ENCODE data around the gene CD300A.

The CD300A gene

GRCh38 chr17:74441537-74441936, 24.9 kb upstream of the CD300A start:
- no peak for DNase-seq

GRCh38 chr17:74442291-74442669, 24.2 kb upstream of the CD300A start:
- no peak for DNase-seq

GRCh38 chr17:74442670-74443515, 23.5 kb upstream of the CD300A start:
- DNase-seq: no peak

- DNase-seq: no peak
Measured at GRCh38 chr17:74443516-74444296, 22.7 kb upstream of the CD300A start.

GRCh38 chr17:74444406-74444805, 22.0 kb upstream of the CD300A start:
- DNase-seq: no peak

GRCh38 chr17:74445158-74445557, 21.3 kb upstream of the CD300A start:
- DNase-seq: no peak

- no peak for DNase-seq
Measured at GRCh38 chr17:74446551-74447500, 19.6 kb upstream of the CD300A start.

GRCh38 chr17:74447628-74448159, 18.7 kb upstream of the CD300A start:
- DNase-seq: no peak

- DNase-seq: no peak
Measured at GRCh38 chr17:74448756-74449155, 17.7 kb upstream of the CD300A start.

- no peak for DNase-seq
Measured at GRCh38 chr17:74449306-74449705, 17.1 kb upstream of the CD300A start.

- DNase-seq: no peak
Measured at GRCh38 chr17:74449773-74450172, 16.7 kb upstream of the CD300A start.

- DNase-seq: no peak
Measured at GRCh38 chr17:74450231-74450630, 16.2 kb upstream of the CD300A start.

- DNase-seq: no peak
Measured at GRCh38 chr17:74450925-74451403, 15.5 kb upstream of the CD300A start.

- DNase-seq: no peak
Measured at GRCh38 chr17:74451557-74451956, 14.9 kb upstream of the CD300A start.

GRCh38 chr17:74452033-74452840, 14.2 kb upstream of the CD300A start:
- no peak for DNase-seq

GRCh38 chr17:74452841-74453661, 13.4 kb upstream of the CD300A start:
- no peak for DNase-seq

GRCh38 chr17:74453665-74454196, 12.7 kb upstream of the CD300A start:
- peak; percentile 61 for DNase-seq

- no peak for DNase-seq
Measured at GRCh38 chr17:74454197-74455024, 12.0 kb upstream of the CD300A start.

- DNase-seq: no peak
Measured at GRCh38 chr17:74455025-74455545, 11.3 kb upstream of the CD300A start.
